PC-9 (cell line): ENCODE results near the gene COL10A1. TPM values are rescaled to one million over a fixed set of nuclear protein-coding genes. Genes with fewer than 3 reads are reported as not detected.

Experiments used
- BruUV-seq: library from RNA; stranded (reverse); fragments of 400-500 nt; replicated peaks from 2 replicates; lab custom pipeline; 2021; lab: Mats Ljungman, UMichigan
- CTCF ChIA-PET: fragments of 300-600 bp; sonication (Branson Sonifier 250); formaldehyde crosslinking; loops from one replicate; lab custom pipeline; 2022; ENCODE audit warnings: antibody characterized with exemption; lab: Charles Lee
- POLR2A ChIA-PET: fragments of 300-600 bp; sonication (Branson Sonifier 250); formaldehyde crosslinking; loops from one replicate; lab custom pipeline; 2022; ENCODE audit warnings: antibody characterized with exemption; ENCODE audit not compliant: unreplicated experiment; lab: Charles Lee
- DNase-seq, 2 experiments: peaks; one replicate each; pipeline versions ENCODE4 v3.0.0 to v3.0.0-alpha.2; 2015 to 2022; ENCODE audit warnings: mixed read lengths in 1 of 2
- H2AFZ ChIP-seq: fragments of 200-600 bp; sonication (generic); 2 replicates; pipeline ENCODE4 v1.8.1; 2017; ENCODE audit warnings: antibody characterized with exemption
- H3F3A ChIP-seq: fragments of 200-600 bp; sonication (generic); 2 replicates; pipeline ENCODE4 v1.8.1; 2017; ENCODE audit warnings: antibody characterized with exemption, mild to moderate bottlenecking, low read depth; ENCODE audit not compliant: insufficient read depth
- H3K27ac ChIP-seq: fragments of 200-600 bp; sonication (generic); 2 replicates; pipeline ENCODE4 v1.6.1; 2016; ENCODE audit warnings: mixed run types
- H3K27me3 ChIP-seq: fragments of 200-600 bp; sonication (generic); 2 replicates; pipeline ENCODE4 v1.6.1; 2016; ENCODE audit warnings: low read depth, mixed run types; ENCODE audit not compliant: insufficient read depth
- H3K36me3 ChIP-seq: fragments of 200-600 bp; sonication (generic); 2 replicates; pipeline ENCODE4 v1.6.1; 2016; ENCODE audit warnings: low read depth, mixed run types
- H3K4me1 ChIP-seq: fragments of 200-600 bp; sonication (generic); replicated peaks from 2 replicates; pipeline ENCODE4 v1.6.1; 2016; ENCODE audit warnings: mixed run types; ENCODE audit not compliant: insufficient read depth
- H3K4me2 ChIP-seq: fragments of 200-600 bp; sonication (generic); 2 replicates; pipeline ENCODE4 v1.6.1; 2017; ENCODE audit warnings: mixed run types
- H3K4me3 ChIP-seq: fragments of 200-600 bp; sonication (generic); 2 replicates; pipeline ENCODE4 v1.6.1; 2016; ENCODE audit warnings: mixed run types
- H3K79me2 ChIP-seq: fragments of 200-600 bp; sonication (generic); 2 replicates; pipeline ENCODE4 v1.6.1; 2017; ENCODE audit warnings: low read depth, mixed run types
- H3K9me2 ChIP-seq: fragments of 200-600 bp; sonication (generic); 2 replicates; pipeline ENCODE4 v1.8.1; 2017; ENCODE audit warnings: mild to moderate bottlenecking; ENCODE audit not compliant: insufficient read depth
- H3K9me3 ChIP-seq: fragments of 200-600 bp; sonication (generic); 2 replicates; pipeline ENCODE4 v1.8.1; 2016; ENCODE audit warnings: low read depth; ENCODE audit not compliant: insufficient read depth
- H4K20me1 ChIP-seq: fragments of 200-600 bp; sonication (generic); 2 replicates; pipeline ENCODE4 v1.8.1; 2017; ENCODE audit not compliant: insufficient read depth
- CTCF ChIP-seq: fragments of 200-600 bp; sonication (generic); conservative IDR thresholded peaks from 2 replicates; pipeline ENCODE4 v1.6.1; 2017; ENCODE audit warnings: mixed run types, antibody characterized with exemption, mild to moderate bottlenecking, moderate library complexity
- EZH2 ChIP-seq: fragments of 200-600 bp; sonication (generic); IDR thresholded peaks from 2 replicates; pipeline ENCODE4 v1.8.0; 2017; ENCODE audit warnings: antibody characterized with exemption, low read depth
- intact Hi-C: fragments of 100-400 bp; cut with micrococcal nuclease; formaldehyde crosslinking; loops from one replicate; pipeline ENCODE4 v1.10.0; 2022; ENCODE audit not compliant: unreplicated experiment
- total RNA-seq: library from RNA; stranded (reverse); gene quantifications from 2 replicates; pipeline ENCODE4 v1.2.3, GENCODE V29; 2021

Gene COL10A1
- total RNA-seq, 1 experiment from 2014 or later: not detected

- Histone ChIP-seq H3K79me2 (no peaks in the 10 kb centered on the region), H3K4me3 (no peak overlapping the region), H3K4me1 (no peaks in the 10 kb centered on the region), H3K4me2 (no peak overlapping the region), H2AFZ (no peak overlapping the region), H3K27me3 (no peaks in the 10 kb centered on the region), H4K20me1 (no peaks in the 10 kb centered on the region), H3K27ac (no peak overlapping the region), H3K9me2 (no peaks in the 10 kb centered on the region; the same call in 1 of the 2 replicates), H3F3A (no peaks in the 10 kb centered on the region), H3K9me3 (no peaks in the 10 kb centered on the region), H3K36me3 (no peaks in the 10 kb centered on the region)
- intact Hi-C loops: no loop called here
- DNase-seq: no peak
- no TSS peak for BruUV-seq
- CTCF ChIA-PET: interaction anchor here (0.6 to 0.9 kb wide), 2 partner anchors 8 to 124 kb away, joined by 3 to 4 read pairs; no protein-coding TSS in a partner anchor
- TF ChIP-seq CTCF: no peak
- TF ChIP-seq EZH2: no peak
- POLR2A ChIA-PET: no interaction called here
Measured at GRCh38 chr6:116144605-116145004, 18.7 kb upstream of the COL10A1 start.

GRCh38 chr6:116139917-116140316 is 14.0 kb upstream of the COL10A1 start:
- ChIA-PET POLR2A (no interaction called here), CTCF (no interaction called here)
- no peaks in the 10 kb centered on the region for H3K4me1 ChIP-seq
- no peak for DNase-seq
- H3K79me2 ChIP-seq: no peaks in the 10 kb centered on the region
- H2AFZ ChIP-seq: no peak overlapping the region
- no TSS peak for BruUV-seq
- no peak overlapping the region for H3K4me2 ChIP-seq
- H3K36me3 ChIP-seq: no peaks in the 10 kb centered on the region
- H3F3A ChIP-seq: no peaks in the 10 kb centered on the region
- H3K4me3 ChIP-seq: no peak overlapping the region
- no peaks in the 10 kb centered on the region for H4K20me1 ChIP-seq
- H3K9me2 ChIP-seq: no peaks in the 10 kb centered on the region; the same call in 1 of the 2 replicates
- intact Hi-C loops: no loop called here
- no peaks in the 10 kb centered on the region for H3K9me3 ChIP-seq
- no peak overlapping the region for H3K27ac ChIP-seq
- peak; percentile 18; the same call in 1 of the 2 replicates for TF ChIP-seq CTCF
- TF ChIP-seq EZH2: no peak
- no peaks in the 10 kb centered on the region for H3K27me3 ChIP-seq

- Histone ChIP-seq H3K27ac (no peak overlapping the region), H3K79me2 (no peaks in the 10 kb centered on the region), H3K27me3 (no peaks in the 10 kb centered on the region), H3K4me3 (no peak overlapping the region), H3K9me3 (no peaks in the 10 kb centered on the region), H3K4me1 (no peaks in the 10 kb centered on the region), H3K4me2 (no peak overlapping the region), H3K9me2 (no peaks in the 10 kb centered on the region), H3K36me3 (no peaks in the 10 kb centered on the region), H2AFZ (no peak overlapping the region), H4K20me1 (no peaks in the 10 kb centered on the region), H3F3A (no peaks in the 10 kb centered on the region)
- intact Hi-C loops: no loop called here
- BruUV-seq: no TSS peak
- POLR2A ChIA-PET: no interaction called here
- no peak for TF ChIP-seq EZH2
- DNase-seq: no peak
- CTCF ChIA-PET: interaction anchor here (1.1 kb wide), 1 partner anchor 7 kb away, joined by 4 read pairs; no protein-coding TSS in a partner anchor
Measured at GRCh38 chr6:116136933-116137340, 11.0 kb upstream of the COL10A1 start.

- no TSS peak for BruUV-seq
- POLR2A ChIA-PET: no interaction called here
- no peaks in the 10 kb centered on the region for H4K20me1 ChIP-seq
- H3K4me2 ChIP-seq: no peak overlapping the region
- no peaks in the 10 kb centered on the region for H3K79me2 ChIP-seq
- no peak overlapping the region for H3K4me3 ChIP-seq
- H3K9me3 ChIP-seq: no peaks in the 10 kb centered on the region
- H3K36me3 ChIP-seq: no peaks in the 10 kb centered on the region
- no peak overlapping the region for H3K27ac ChIP-seq
- no peaks in the 10 kb centered on the region for H3K9me2 ChIP-seq
- DNase-seq: no peak
- H3K4me1 ChIP-seq: no peaks in the 10 kb centered on the region
- intact Hi-C loops: no loop called here
- TF ChIP-seq EZH2: no peak
- no peak for TF ChIP-seq CTCF
- H2AFZ ChIP-seq: no peak overlapping the region
- CTCF ChIA-PET: interaction anchor here (1.1 kb wide), 1 partner anchor 8 kb away, joined by 4 read pairs; no protein-coding TSS in a partner anchor
- no peaks in the 10 kb centered on the region for H3K27me3 ChIP-seq
- H3F3A ChIP-seq: no peaks in the 10 kb centered on the region
Measured at GRCh38 chr6:116136373-116136772, 10.4 kb upstream of the COL10A1 start.
